Activated naive CD4-positive, alpha-beta T cell treated with anti-CD3 and anti-CD28 coated beads, Interleukin-2, amount 50 U/mL, for 24 hours (primary cell): ENCODE results near the gene CPN2.

Experiments used
- H3K27ac Mint-ChIP-seq: one replicate; pipeline ENCODE4 v1.8.0; 2021; ENCODE audit warnings: mild to moderate bottlenecking, mixed read lengths
- H3K27me3 Mint-ChIP-seq: one replicate; pipeline ENCODE4 v1.8.0; 2021; ENCODE audit warnings: mixed read lengths
- H3K36me3 Mint-ChIP-seq: one replicate; pipeline ENCODE4 v1.8.0; 2021; ENCODE audit warnings: mixed read lengths
- H3K4me1 Mint-ChIP-seq: one replicate; pipeline ENCODE4 v1.8.0; 2021; ENCODE audit warnings: mixed read lengths
- H3K4me3 Mint-ChIP-seq: one replicate; pipeline ENCODE4 v1.8.0; 2021; ENCODE audit warnings: mild to moderate bottlenecking, mixed read lengths
- H3K9me3 Mint-ChIP-seq: one replicate; pipeline ENCODE4 v1.8.0; 2021; ENCODE audit warnings: mixed read lengths

CPN2 gene, protein sequence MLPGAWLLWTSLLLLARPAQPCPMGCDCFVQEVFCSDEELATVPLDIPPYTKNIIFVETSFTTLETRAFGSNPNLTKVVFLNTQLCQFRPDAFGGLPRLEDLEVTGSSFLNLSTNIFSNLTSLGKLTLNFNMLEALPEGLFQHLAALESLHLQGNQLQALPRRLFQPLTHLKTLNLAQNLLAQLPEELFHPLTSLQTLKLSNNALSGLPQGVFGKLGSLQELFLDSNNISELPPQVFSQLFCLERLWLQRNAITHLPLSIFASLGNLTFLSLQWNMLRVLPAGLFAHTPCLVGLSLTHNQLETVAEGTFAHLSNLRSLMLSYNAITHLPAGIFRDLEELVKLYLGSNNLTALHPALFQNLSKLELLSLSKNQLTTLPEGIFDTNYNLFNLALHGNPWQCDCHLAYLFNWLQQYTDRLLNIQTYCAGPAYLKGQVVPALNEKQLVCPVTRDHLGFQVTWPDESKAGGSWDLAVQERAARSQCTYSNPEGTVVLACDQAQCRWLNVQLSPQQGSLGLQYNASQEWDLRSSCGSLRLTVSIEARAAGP

GRCh38 chr3:194351080-194351672 is at the start of gene CPN2:
Gene CPN2, minus strand, starts transcription at chr3:194351328. Its CDS starts 8,626 bp downstream, at chr3:194342702.
- Mint-ChIP-seq H3K36me3 (no peaks in the 10 kb centered on the region), H3K4me1 (peaks cover 3% of the 10 kb centered on the region), H3K4me3 (no peak within 1 kb of the TSS), H3K27me3 (no peaks in the 10 kb centered on the region), H3K27ac (no peak within 1 kb of the TSS), H3K9me3 (no peaks in the 10 kb centered on the region)

DNA sequence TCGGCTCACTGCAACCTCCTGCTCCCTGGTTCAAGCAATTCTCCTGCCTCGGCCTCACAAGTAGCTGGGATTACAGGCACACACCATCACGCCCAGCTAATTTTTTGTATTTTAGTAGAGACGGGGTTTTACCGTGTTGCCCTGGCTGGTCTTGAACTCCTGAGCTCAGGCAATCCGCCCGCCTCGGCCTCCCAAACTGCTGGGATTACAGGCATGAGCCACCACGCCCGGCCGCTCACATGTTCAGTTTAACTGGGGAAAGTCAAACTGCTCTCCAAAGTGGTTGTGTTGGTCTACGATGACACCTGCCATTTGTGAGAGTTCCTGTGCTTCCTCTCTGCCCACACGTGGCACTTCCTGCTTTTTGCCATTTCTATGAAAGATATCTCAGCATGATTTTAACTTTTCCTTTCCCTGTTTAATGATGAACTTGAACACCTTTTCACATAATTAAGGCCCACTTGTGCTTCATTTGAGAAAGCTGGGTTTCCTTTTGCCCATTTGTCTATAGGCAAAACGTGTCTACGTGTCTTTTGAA is 48.8 kb upstream of the CPN2 start:
- H3K27me3 Mint-ChIP-seq = no peaks in the 10 kb centered on the region
- no peaks in the 10 kb centered on the region for H3K9me3 Mint-ChIP-seq
- no peak overlapping the region for H3K27ac Mint-ChIP-seq
- no peak overlapping the region for H3K4me3 Mint-ChIP-seq
- no peaks in the 10 kb centered on the region for H3K36me3 Mint-ChIP-seq
- H3K4me1 Mint-ChIP-seq = peaks cover 56% of the 10 kb centered on the region

DNA sequence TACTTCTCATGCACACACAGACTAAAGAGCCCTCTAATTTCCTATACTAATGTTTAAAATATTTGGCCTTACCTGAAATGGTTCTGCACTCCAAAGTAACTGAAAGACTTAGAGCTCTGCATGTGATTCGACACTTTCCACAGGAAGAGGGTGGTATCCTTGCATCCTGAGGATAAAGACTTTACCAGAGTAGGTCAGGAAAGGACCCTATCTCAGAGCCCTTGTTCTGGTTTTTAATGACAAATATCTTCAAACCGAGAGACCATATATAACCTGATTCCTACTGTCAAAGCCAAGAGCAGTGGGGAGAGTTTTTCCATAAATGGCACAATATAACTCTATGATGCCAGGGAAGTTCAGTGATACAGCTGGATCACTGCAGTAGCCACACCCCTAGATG is 48.0 kb upstream of the CPN2 start, which contains the start of gene GP5:
Gene GP5, minus strand, starts transcription at position 101 of the 400 bp plus-strand sequence. CDS start 984 bp downstream, outside the sequence.
- Mint-ChIP-seq H3K9me3 (no peaks in the 10 kb centered on the region), H3K27me3 (no peaks in the 10 kb centered on the region), H3K4me3 (peak within 1 kb of the TSS; percentile 90), H3K4me1 (peaks cover 56% of the 10 kb centered on the region), H3K36me3 (no peaks in the 10 kb centered on the region), H3K27ac (peak within 1 kb of the TSS; percentile 17)

GRCh38 chr3:194397757-194398312 is 46.7 kb upstream of the CPN2 start:
- Mint-ChIP-seq H3K9me3 (no peaks in the 10 kb centered on the region), H3K4me3 (peak overlapping the region; percentile 90), H3K27me3 (no peaks in the 10 kb centered on the region), H3K4me1 (peaks cover 55% of the 10 kb centered on the region), H3K27ac (peak overlapping the region; percentile 41), H3K36me3 (no peaks in the 10 kb centered on the region)

GRCh38 chr3:194396859-194397756 is 46.0 kb upstream of the CPN2 start:
- Mint-ChIP-seq H3K36me3 (no peaks in the 10 kb centered on the region), H3K27me3 (no peaks in the 10 kb centered on the region), H3K4me3 (peak overlapping the region; percentile 90), H3K9me3 (no peaks in the 10 kb centered on the region), H3K27ac (peak overlapping the region; percentile 81), H3K4me1 (peaks cover 55% of the 10 kb centered on the region)

DNA sequence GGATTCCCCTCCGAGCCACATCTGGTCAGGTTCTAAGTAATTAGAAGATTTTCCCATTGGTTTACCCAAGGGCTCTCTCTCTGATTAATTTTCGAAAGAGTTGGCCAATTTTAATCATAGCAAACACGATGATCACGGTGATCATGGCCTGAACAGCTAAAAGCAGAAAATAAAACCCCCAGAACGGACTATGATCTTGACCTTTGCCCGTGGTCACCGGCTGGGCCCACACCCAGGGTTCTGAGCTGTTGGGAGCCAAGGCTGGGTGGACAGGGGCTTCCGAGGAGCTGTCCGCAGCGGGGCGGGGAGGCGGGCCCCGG is 45.4 kb upstream of the CPN2 start:
- peak overlapping the region; percentile 83 for H3K4me3 Mint-ChIP-seq
- H3K27ac Mint-ChIP-seq = no peak overlapping the region

DNA sequence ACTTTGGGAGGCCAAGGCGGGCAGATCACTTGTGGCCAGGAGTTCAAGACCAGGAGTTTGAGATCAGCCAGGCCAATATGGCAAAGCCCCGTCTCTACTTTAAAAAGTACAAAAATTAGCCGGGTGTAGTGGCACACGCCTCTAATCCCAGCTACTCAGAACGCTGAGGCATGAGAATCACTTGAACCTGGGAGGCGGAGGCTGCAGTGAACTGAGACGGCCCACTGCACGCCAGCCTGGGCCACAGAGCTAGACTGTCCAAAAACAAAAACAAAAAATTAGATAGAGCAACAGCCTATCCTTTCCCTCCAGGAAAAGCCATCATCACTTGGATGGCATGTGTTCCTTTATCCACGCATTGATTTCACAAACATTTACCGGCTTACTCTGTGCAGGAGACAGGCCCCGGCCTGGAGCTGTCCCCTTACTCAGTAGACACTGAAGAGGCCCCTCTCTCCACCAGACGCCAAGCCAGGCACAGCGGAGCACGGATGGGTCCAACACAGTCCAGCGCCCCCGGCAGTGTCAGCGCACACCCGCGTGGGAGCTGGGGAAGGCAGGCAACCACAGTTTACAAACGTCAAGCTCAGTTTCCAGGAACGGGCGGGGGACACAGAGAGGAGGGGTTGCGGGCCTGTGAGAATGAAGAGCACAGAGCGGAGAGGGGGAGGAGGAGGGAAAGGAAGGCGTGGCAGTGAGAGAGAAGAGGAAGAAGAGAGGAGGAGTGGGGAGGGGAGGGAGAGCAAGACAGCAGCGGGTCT is 44.8 kb upstream of the CPN2 start:
- H3K4me1 Mint-ChIP-seq = peaks cover 55% of the 10 kb centered on the region
- H3K4me3 Mint-ChIP-seq = peak overlapping the region; percentile 83
- peak overlapping the region; percentile 68 for H3K27ac Mint-ChIP-seq
- H3K9me3 Mint-ChIP-seq = peaks cover 3% of the 10 kb centered on the region
- H3K27me3 Mint-ChIP-seq = no peaks in the 10 kb centered on the region
- no peaks in the 10 kb centered on the region for H3K36me3 Mint-ChIP-seq

More for the DNA sequence above, 45.4 kb upstream of the CPN2 start:
- peaks cover 55% of the 10 kb centered on the region for H3K4me1 Mint-ChIP-seq
- no peaks in the 10 kb centered on the region for H3K9me3 Mint-ChIP-seq
- H3K27me3 Mint-ChIP-seq = no peaks in the 10 kb centered on the region
- H3K36me3 Mint-ChIP-seq = no peaks in the 10 kb centered on the region

GRCh38 chr3:194395212-194395611 is 44.1 kb upstream of the CPN2 start:
- H3K9me3 Mint-ChIP-seq = peaks cover 11% of the 10 kb centered on the region
- peak overlapping the region; percentile 83 for H3K4me3 Mint-ChIP-seq
- H3K4me1 Mint-ChIP-seq = peaks cover 54% of the 10 kb centered on the region
- no peak overlapping the region for H3K27ac Mint-ChIP-seq
- peaks cover 1% of the 10 kb centered on the region for H3K36me3 Mint-ChIP-seq
- no peaks in the 10 kb centered on the region for H3K27me3 Mint-ChIP-seq

DNA sequence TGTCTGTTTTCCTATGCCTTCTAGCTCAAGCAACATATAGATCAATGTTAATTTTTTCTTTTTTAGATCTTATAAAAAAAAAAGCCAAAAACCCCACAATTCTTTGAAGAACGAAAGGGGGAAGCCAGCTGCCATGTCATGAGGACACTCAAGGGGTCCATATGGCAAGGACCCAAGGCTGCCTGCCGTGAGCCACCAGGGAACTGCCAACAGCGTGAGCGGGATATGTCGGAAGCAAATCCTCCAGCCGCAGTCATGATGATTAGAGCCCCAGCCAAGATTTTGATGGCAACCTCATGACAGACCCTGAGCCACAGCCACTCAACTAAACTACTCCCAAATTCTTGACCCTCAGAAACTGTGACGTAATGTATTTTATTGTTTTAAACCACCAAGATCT is 41.4 kb upstream of the CPN2 start:
- H3K4me1 Mint-ChIP-seq = peaks cover 28% of the 10 kb centered on the region
- H3K36me3 Mint-ChIP-seq = peaks cover 1% of the 10 kb centered on the region
- peak overlapping the region; percentile 4 for H3K27ac Mint-ChIP-seq
- H3K27me3 Mint-ChIP-seq = no peaks in the 10 kb centered on the region
- H3K9me3 Mint-ChIP-seq = peaks cover 11% of the 10 kb centered on the region
- H3K4me3 Mint-ChIP-seq = no peak overlapping the region

DNA sequence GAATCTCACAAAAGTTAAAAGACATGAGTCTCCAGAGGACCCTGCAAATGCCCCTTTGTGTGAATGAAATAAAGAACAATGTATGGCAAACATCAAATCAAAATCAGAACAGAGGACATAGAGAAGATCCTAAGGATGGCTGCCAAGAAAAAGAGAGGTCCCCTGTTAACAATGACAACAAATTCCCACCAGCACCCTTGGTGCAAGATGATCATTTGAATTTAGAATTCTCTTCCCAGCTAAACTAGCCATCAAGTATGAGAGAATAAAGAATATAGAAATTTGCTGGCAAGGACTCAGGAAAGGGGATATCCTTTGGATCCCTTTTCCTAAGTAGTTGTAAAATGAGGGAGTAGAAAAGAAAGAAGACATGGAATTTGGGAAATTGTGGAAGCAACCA is 39.7 kb upstream of the CPN2 start:
- H3K27ac Mint-ChIP-seq = no peak overlapping the region
- peaks cover 1% of the 10 kb centered on the region for H3K36me3 Mint-ChIP-seq
- peaks cover 16% of the 10 kb centered on the region for H3K4me1 Mint-ChIP-seq
- H3K9me3 Mint-ChIP-seq = peaks cover 11% of the 10 kb centered on the region
- H3K4me3 Mint-ChIP-seq = no peak overlapping the region
- H3K27me3 Mint-ChIP-seq = no peaks in the 10 kb centered on the region

DNA sequence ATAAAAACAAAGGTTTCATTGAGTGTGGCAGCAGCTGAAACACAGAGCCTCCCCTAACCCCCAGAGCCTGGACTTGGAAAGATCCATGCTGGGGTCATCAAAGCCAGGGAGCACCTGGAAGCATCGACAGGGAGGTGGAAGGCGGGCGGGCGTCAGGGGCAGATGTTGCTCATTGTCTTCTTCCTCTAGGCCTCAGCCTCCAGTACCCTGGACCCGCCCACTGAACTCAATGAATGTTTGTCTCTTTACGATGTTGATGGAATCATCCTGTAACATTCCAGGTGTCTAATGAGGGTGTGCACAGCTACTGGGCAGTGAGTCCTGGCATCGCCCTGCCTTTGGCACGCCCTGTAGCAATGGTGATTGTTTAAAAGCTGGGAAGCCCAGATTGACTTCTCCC is 38.1 kb upstream of the CPN2 start:
- no peak overlapping the region for H3K27ac Mint-ChIP-seq
- peaks cover under 1% of the 10 kb centered on the region for H3K4me1 Mint-ChIP-seq
- peaks cover 11% of the 10 kb centered on the region for H3K9me3 Mint-ChIP-seq
- H3K36me3 Mint-ChIP-seq = peaks cover 1% of the 10 kb centered on the region
- no peak overlapping the region for H3K4me3 Mint-ChIP-seq
- H3K27me3 Mint-ChIP-seq = no peaks in the 10 kb centered on the region

DNA sequence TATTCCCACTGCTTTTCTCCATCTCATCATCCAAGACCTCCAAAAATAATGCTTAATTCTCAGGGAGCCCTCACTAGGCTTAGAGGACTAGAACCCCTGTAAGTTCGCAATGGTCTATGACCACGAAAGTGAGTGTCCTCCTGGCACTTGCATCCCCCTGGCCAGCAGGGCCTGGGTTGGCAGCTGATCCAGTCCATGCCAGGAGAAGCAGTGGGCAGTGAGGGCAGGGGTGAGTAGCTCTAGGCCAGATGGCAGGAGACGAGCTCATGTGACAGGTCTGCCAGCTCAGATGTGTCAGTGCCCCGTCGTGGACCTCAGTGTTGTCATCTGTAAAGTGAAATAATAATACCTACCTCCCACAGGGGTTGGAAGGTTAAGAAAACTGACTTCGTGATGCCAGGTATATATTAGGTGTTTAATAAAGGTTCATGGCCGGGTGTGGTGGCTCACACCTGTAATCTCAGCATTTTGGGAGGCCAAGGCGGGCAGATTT is 36.8 kb upstream of the CPN2 start:
- no peaks in the 10 kb centered on the region for H3K4me1 Mint-ChIP-seq
- no peak overlapping the region for H3K4me3 Mint-ChIP-seq
- H3K36me3 Mint-ChIP-seq = peaks cover 1% of the 10 kb centered on the region
- no peak overlapping the region for H3K27ac Mint-ChIP-seq
- peaks cover 11% of the 10 kb centered on the region for H3K9me3 Mint-ChIP-seq
- H3K27me3 Mint-ChIP-seq = no peaks in the 10 kb centered on the region

- no peaks in the 10 kb centered on the region for H3K27me3 Mint-ChIP-seq
- peaks cover 1% of the 10 kb centered on the region for H3K36me3 Mint-ChIP-seq
- no peaks in the 10 kb centered on the region for H3K4me1 Mint-ChIP-seq
- H3K27ac Mint-ChIP-seq = no peak overlapping the region
- H3K4me3 Mint-ChIP-seq = no peak overlapping the region
- H3K9me3 Mint-ChIP-seq = peaks cover 11% of the 10 kb centered on the region
Observed at GRCh38 chr3:194387276-194387675, 36.1 kb upstream of the CPN2 start.

GRCh38 chr3:194386648-194387047 is 35.5 kb upstream of the CPN2 start:
- Mint-ChIP-seq H3K4me3 (no peak overlapping the region), H3K27ac (no peak overlapping the region), H3K9me3 (peaks cover 11% of the 10 kb centered on the region), H3K36me3 (peaks cover 1% of the 10 kb centered on the region), H3K27me3 (no peaks in the 10 kb centered on the region), H3K4me1 (no peaks in the 10 kb centered on the region)
